HG02840 (cell line): ENCODE measurements around the gene TADA2A.

Experiments used
- ATAC-seq: cut with Tn5 transposase; IDR thresholded peaks from one replicate; pipeline ENCODE4 v1.9.1; 2021; ENCODE audit warnings: mild to moderate bottlenecking, moderate library complexity, moderate number of reproducible peaks; ENCODE audit not compliant: unreplicated experiment, low FRiP score

The TADA2A gene

GRCh38 chr17:37519251-37519985 is 112.7 kb downstream of the TADA2A start:
- no peak for ATAC-seq

DNA sequence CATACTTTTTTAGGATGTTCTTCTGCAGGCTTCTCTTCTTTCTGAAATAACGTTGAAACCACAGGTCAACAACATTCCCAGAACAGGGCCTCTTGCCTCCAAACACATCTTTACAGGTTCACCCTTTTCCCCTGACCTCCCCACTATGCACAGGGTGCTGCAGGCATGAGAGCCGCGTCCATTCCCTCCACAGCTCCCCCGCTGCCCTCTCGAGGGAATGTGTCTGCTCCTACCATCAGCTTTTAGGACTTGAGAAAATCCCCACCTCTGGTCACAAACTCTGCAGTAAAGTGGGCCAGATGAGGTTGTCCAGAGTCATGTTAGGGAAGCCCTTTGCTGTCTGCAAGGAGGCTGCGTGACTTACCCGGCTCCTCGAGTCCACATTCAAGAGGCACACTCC is 113.5 kb downstream of the TADA2A start:
- no peak for ATAC-seq

GRCh38 chr17:37521821-37522220 is 115.1 kb downstream of the TADA2A start:
- no peak for ATAC-seq

DNA sequence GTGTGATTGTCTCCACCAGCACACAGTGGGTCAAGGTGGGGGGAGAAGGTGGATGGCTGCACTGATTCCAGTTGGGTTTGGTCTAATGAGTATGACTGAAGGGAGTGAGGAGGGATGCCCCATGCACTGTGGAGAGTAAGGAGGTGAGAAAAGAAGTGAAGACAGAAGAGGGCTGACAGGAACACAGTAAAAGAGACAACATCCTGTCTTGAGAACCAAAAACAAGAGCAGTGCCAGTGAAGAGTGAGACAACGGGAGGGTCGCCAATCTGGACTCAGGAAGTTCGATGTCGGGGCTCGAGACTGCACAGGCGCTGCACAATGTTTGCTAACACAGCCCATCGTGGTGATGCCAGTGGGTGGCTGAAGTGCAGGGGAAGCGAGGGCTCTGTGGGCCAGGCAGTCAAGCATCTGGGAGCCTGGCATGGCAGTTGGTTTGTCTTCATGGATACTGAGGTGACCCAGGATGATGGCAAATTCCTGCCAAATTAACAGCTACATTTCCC is 117.1 kb downstream of the TADA2A start:
- ATAC-seq: no peak

DNA sequence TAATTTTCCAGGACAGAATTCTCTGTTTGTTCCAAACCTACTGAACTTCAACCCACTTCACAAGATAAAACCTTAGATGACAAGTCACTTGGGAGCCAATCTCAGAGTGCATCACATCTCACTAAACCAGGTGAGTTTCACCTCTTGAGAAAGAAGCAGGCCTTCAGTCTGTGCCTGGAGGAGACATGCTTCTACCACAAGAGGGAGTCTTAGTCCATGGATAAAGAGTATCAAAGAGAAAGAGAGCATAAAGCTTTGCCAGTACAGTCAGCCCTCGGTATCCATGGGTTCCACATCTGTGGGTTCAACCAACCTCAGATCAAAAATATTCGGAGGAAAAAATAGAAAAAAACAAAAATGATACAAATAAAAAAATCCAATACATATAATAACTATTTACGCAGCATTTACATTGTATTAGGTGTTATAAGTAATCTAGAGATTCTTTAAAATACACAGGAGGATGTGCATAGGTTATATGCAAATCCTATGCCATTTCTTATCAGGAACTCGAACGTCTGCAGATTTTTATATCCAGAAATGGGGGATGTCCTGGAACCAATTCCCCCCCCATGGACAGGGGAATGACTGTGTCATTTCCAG is 120.7 kb downstream of the TADA2A start:
- ATAC-seq: no peak
